Urothelium cell line (cell line): Measurements from ENCODE around the gene FAM131A.

Source experiments
- DNase-seq: peaks from one replicate; pipeline ENCODE4 v3.0.0; 2011; ENCODE audit warnings: low spot score, mixed read lengths
- FAIRE-seq: peaks from 2 replicates; lab custom pipeline; 2011; peaks lifted over from hg19 to GRCh38; lab: Jason Lieb, UNC

FAM131A gene, protein sequence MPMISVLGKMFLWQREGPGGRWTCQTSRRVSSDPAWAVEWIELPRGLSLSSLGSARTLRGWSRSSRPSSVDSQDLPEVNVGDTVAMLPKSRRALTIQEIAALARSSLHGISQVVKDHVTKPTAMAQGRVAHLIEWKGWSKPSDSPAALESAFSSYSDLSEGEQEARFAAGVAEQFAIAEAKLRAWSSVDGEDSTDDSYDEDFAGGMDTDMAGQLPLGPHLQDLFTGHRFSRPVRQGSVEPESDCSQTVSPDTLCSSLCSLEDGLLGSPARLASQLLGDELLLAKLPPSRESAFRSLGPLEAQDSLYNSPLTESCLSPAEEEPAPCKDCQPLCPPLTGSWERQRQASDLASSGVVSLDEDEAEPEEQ

DNA sequence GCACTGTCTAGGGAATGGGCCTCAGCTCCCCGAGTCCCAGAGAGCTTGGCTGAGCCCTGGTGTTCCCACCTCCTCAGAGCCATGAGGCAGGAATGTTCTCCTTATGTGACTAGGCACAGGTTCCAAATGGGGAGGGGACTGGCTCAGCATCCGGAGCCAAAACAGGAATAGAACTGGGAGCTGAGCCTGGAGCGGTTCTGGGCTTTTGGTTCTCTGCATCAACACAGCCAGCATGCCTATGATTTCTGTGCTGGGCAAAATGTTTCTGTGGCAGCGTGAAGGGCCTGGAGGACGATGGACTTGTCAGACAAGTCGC is at the start of gene FAM131A:
FAM131A (plus strand) TSS at position 202 of the 316 bp plus-strand sequence; CDS start at position 233, 31 bp downstream.
- DNase-seq: no peak
- no peak for FAIRE-seq

DNA sequence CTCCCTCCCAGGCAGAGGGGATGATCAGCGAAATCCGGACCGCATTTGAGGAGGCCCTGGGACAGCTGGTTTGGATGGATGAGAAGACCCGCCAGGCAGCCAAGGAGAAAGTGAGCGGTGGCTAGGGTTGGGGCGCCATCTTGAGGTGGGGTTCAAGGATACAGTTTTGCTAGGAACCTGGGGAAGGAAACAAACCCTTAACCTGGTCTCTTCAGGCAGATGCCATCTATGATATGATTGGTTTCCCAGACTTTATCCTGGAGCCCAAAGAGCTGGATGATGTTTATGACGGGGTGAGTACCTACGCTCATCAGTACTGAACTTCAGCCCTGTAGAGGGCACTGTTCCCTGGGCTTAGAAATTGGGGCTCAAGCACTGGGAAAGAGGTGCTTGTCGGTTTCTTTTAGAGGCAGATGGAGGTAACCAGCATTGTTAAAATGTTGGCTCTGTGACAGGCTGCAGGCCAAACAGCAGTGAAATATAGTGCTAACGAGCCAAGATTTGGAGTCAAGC is 47.9 kb upstream of the FAM131A start:
- DNase-seq (peak; percentile 75), FAIRE-seq (no peak)

DNA sequence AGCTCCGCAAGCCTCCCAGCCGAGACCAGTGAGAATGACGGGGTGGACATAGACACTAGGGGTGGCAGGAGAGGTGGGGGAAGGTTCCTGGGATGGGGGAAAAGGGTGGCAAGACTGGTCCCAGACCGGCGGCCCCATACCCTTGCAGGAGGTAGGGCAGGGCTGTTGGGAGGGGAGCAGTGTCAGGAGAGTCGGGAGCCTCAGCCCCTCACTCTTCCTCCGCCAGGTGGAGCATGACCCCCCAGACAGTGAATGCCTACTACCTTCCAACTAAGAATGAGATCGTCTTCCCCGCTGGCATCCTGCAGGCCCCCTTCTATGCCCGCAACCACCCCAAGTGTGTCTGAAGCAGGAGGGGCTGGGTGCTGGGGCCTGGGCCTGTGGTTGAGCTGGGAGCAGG is 47.1 kb upstream of the FAM131A start:
- no peak for FAIRE-seq
- DNase-seq: no peak

DNA sequence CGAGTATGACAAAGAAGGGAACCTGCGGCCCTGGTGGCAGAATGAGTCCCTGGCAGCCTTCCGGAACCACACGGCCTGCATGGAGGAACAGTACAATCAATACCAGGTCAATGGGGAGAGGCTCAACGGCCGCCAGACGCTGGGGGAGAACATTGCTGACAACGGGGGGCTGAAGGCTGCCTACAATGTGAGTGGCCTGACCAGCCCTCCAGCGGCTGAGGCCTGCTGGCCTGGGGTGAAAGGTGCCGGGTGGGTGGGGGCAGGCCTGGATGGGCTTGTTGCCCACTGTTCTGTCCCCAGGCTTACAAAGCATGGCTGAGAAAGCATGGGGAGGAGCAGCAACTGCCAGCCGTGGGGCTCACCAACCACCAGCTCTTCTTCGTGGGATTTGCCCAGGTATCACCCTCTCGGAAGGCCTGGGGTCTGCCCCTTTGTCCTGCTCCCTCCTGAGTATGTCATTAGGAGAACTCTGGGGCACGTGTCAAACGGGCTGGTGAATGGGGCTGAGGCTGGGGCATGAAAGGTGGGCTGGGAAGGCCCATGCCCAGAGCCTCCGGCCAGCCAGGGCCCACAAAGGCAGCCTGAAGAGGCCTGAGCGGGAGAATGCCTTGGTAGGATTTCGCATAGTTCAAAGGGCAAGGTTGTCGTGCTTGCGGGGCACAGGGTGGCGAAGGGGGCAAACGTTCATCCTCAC is 46.2 kb upstream of the FAM131A start:
- FAIRE-seq (no peak), DNase-seq (no peak)

DNA sequence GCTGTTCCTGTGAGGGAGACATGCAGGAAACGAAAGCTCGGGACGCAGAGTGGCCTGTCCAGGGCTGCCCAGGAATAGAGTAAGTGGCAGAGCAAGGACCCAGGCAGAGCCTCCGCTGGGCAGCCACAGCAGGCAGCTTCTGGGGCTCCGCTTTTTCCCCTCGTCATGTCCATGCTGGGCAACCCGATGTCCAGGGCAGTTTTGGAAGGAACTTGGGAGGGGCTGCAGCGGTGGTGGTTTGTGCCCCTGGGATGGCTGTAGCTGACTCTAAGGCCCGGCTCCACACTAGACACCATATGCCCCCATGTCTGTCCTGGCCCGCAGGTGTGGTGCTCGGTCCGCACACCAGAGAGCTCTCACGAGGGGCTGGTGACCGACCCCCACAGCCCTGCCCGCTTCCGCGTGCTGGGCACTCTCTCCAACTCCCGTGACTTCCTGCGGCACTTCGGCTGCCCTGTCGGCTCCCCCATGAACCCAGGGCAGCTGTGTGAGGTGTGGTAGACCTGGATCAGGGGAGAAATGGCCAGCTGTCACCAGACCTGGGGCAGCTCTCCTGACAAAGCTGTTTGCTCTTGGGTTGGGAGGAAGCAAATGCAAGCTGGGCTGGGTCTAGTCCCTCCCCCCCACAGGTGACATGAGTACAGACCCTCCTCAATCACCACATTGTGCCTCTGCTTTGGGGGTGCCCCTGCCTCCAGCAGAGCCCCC is 45.5 kb upstream of the FAM131A start:
- DNase-seq (no peak), FAIRE-seq (no peak)

DNA sequence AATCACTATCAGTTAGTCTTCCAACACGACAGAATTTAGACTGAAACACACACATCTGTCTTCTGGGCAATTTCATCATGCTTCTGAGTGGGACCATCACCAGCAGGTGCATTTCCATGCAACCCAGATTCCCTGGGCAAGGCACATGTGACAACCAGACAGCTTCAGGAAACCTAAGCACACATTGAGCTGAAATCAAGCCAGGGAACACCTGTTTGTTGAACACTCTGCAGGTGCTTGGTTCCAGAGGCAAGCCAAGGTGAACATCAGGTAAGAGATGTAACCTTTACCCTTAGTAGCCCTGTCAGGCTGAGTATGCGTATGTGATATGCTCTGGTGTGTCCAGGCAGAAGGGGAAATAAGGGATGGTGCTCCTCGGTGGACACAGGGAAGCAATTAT is 41.6 kb upstream of the FAM131A start:
- FAIRE-seq: no peak
- DNase-seq: no peak

DNA sequence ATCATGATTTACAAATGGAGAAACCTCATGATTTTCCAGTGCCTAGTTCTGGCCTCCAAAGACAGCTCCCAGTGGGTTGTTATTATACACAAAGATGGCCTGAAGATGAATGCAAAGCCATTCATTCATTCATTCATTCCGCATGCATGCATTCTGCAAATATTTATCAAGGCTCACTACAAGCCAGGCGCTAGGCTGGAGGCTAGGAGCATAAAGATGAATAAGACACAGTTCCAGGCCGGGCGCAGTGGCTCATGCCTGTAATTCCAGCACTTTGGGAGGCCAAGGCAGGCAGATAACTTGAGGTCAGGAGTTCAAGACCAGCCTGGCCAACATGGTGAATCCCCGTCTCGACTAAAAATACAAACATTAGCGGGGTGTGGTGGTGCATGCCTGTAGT is 40.8 kb upstream of the FAM131A start:
- FAIRE-seq (no peak), DNase-seq (no peak)

DNA sequence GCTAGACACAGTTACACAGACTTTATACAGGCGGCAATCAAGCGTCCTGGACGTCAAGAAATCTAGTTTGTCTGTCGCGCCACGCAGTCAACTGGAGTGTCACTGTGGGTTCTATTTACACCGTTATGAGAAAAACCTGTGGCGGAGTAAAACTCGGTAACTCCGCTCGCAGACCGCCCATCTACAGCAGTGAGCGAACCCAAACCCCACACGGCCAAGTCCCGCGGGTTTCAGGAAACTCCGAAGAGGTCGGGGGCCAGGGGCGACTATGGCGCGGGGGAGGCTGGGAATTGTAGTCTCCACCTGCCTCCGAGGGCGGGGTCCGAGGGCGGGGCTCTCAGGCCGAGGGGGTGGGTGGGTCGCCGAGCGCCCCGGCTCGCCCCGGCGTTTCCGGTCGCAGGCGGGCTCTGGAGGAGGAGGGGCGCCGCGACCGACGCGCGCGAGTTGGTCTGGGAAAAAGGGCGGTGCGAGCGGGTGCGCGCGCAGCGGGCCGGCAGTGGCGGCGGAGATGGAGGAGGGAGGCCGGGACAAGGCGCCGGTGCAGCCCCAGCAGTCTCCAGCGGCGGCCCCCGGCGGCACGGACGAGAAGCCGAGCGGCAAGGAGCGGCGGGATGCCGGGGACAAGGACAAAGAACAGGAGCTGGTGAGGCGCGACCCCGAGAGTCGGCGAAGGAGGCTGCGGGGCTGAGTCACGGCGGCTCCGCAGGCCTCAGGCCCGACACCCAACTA is 38.5 kb upstream of the FAM131A start, which contains the start of gene PSMD2:
PSMD2 (plus strand) TSS at position 483 of the 729 bp plus-strand sequence; CDS start at position 509, 26 bp downstream.
- peak; percentile 99 for DNase-seq
- no peak for FAIRE-seq

DNA sequence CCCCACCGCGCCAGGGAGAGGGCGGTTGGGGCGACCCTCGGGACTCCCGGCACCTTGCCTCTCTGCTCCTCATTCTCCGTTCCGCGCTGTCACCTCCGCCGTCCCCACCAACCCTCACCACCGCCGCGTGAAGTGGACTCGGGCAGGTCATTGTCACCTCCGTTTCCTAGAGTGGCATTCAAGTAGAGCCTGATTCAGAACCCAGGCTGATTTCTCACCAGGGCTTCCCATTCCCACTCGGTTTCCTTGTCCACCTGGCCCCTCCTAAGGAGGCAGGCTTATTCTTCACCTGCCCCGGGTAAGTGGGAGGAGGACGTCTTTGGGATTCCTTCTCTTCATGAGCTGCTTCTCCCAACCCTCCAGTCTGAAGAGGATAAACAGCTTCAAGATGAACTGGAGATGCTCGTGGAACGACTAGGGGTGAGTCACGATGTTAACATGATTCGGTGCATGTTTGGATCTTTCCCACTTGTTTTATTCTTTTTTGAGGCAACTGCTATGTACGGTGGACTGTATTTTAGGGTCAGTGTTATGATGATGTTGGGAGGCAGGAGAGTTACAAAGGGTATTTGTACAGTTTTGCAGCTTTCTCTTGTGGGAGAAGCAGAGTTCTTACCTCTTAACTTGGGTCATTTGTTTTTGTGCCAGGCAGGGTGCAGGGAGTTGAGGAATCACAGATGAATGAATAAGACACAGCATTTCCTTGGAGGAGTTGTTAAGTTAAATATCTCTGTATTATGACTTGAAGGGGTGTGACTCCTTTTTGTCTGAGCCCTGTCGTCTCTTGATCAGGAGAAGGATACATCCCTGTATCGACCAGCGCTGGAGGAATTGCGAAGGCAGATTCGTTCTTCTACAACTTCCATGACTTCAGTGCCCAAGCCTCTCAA is 37.7 kb upstream of the FAM131A start:
- DNase-seq: no peak
- no peak for FAIRE-seq

DNA sequence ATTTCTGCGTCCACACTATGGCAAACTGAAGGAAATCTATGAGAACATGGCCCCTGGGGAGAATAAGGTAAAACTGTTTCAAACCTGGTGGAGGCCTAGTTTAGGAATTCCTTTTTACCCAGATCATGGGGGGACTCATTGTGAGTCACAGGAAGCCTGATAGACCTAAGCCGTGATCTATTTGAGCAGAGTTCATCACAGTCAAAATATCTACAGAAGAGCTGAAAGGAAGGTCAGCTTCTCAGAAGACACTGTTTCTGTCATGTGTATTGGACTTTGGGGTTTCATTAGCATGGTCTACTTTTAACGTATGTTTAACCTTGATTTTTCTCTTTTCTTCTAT is 37.1 kb upstream of the FAM131A start:
- DNase-seq (no peak), FAIRE-seq (no peak)

DNA sequence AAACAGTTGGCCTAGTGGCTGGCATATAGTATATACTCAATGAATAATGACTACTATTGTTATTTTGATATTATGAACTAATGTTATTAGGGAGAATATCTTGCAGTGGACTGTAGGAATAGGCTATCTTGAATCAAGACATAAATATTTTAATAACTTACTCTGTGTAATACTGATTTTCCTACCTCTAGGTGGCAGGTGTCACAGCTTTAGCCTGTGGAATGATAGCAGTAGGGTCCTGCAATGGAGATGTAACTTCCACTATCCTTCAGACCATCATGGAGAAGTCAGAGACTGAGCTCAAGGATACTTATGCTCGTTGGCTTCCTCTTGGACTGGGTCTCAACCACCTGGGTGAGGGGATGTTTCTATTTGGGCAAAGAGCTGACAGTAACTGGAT is 31.8 kb upstream of the FAM131A start:
- FAIRE-seq: no peak
- no peak for DNase-seq

DNA sequence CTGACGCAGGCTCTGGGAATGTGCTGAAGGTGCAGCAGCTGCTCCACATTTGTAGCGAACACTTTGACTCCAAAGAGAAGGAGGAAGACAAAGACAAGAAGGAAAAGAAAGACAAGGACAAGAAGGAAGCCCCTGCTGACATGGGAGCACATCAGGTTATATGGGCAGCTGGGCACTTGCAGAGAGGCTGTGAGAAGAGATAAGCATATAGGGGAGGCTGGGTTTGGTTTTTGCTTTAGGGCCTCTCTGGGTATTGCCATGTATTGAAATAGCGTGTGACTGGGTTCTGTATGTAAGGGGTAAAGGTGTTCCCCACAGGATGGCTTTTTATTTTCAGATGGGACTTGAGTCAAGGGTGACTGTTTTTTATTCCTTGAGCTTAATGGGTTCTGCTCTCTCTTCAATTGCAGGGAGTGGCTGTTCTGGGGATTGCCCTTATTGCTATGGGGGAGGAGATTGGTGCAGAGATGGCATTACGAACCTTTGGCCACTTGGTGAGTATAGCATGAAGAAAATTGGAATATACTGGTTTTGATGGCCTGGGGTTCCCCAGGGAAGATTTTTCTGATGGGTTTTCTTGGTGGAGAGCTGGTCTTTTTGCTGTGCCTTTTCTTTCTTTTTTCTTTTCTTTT is 30.9 kb upstream of the FAM131A start:
- FAIRE-seq: no peak
- DNase-seq: no peak

DNA sequence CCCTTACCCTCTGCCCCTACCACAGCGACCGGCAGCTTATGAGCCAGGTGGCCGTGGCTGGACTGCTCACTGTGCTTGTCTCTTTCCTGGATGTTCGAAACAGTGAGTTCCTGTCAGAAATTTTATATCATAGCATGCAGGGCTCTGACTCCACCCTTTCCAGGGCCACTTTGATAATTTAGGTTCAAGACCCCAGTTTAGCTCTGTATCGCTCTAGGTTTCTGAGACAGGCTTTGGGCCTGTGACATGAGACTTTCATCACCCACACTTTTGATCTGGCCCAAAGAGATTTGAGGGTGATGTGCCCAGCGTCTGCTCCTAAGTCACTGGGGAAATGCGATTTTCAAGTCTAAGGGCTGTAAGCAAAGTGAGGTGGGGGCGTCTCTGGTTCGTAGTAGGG is 29.5 kb upstream of the FAM131A start:
- DNase-seq (no peak), FAIRE-seq (no peak)

DNA sequence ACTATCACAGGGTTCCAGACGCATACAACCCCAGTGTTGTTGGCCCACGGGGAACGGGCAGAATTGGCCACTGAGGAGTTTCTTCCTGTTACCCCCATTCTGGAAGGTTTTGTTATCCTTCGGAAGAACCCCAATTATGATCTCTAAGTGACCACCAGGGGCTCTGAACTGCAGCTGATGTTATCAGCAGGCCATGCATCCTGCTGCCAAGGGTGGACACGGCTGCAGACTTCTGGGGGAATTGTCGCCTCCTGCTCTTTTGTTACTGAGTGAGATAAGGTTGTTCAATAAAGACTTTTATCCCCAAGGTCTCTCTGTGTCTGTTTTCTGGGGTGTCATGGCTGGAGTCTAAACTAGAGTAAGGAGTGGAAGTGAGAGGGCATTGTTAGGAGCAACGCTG is 28.7 kb upstream of the FAM131A start:
- FAIRE-seq (no peak), DNase-seq (no peak)

DNA sequence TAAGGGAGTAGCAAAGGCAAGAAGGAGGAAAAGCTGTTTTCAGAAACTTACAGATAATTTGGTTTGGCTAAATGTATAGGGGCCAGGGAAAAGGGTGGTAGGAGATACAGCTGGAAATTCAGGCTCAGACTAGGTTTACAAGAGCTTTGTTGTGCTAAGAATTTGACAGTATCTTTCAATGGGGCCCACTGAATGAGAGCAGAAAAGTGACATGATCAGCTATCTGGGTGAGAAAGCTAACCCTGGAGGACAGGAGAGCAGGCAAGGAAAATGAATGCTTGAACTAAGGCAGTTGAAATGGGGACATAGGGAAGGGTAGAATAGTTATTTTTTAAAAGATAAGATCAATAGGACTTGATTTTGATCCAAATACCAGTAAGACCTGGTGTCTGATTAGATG is 25.8 kb upstream of the FAM131A start:
- DNase-seq (no peak), FAIRE-seq (no peak)

DNA sequence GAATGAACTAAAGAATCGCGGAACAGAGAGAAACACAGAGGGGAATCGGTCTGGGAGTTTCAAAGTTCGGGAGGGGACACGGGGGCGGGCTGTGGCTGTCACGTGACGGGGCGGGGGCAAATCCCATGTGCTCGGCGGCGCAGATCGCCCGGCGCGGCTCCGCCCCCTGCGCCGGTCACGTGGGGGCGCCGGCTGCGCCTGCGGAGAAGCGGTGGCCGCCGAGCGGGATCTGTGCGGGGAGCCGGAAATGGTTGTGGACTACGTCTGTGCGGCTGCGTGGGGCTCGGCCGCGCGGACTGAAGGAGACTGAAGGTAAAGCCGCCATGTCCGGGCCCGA is 23.1 kb upstream of the FAM131A start, which contains the start of gene EIF4G1:
EIF4G1 (plus strand) TSS at position 244 of the 337 bp plus-strand sequence. CDS start 1,191 bp downstream, outside the sequence.
- peak; percentile 74 for FAIRE-seq
- peak; percentile 98 for DNase-seq

DNA sequence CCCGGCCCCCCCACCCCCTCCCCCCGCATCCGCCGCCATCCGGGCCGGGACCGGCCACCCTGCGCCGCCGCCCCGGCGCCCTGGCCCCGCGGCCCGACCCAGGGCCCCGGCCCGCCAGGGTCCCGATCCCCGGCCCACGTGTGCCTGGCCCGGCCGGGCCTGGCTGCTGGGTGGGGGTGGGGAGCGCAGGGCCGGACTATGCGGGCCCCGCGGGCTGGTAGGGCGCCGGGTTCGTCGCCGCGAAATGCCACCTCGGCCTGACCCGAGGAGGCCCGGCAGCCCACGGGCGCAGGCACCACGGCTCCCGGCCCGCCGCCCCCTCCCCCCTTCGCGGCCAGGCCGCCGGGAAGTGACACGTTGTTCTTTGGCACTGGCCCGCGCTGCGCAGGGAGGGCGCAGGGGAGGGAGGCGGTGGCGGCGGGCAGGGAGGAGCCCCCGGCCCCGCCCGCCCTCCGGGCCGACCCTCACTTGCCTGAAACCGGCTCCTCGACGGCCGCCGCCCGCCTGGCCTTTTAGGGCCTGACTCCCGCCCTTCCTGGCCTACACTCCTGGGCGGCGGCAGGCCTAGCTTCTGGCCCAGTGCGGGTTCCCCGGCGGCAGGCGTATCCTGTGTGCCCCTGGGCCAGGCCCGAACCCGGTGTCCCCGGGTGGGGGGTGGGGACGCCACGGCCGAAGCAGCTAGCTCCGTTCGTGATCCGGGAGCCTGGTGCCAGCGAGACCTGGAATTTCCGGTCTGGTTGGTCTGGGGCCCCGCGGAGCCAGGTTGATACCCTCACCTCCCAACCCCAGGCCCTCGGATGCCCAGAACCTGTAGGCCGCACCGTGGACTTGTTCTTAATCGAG is 22.5 kb upstream of the FAM131A start:
- peak; percentile 53 for FAIRE-seq
- peak; percentile 72 for DNase-seq

DNA sequence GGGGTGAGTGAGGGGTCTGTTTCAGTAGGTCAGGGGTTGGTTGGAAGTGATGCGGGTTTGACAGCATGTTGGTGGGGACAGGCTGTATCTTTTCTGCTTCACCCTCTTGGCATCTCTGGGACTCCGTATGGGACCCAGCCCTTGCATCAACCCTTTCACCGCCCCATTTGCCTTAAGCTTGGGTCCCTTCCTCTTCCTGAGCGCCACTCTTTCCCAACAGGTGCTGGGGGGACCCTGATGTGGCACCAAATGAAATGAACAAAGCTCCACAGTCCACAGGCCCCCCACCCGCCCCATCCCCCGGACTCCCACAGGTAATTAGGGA is 21.9 kb upstream of the FAM131A start:
- FAIRE-seq: no peak
- no peak for DNase-seq
